Activated CD8-positive, alpha-beta memory T cell treated with anti-CD3 and anti-CD28 coated beads for 24 hours (primary cell): ENCODE results near the gene LRRC1.
"Not testable (repeated sequence)": the region's sequence is repeated elsewhere in the genome, so short reads cannot be mapped to it uniquely, and the experiment has no call there.

Source experiments
- DNase-seq: peaks from one replicate; pipeline ENCODE4 v3.0.0-alpha.2; 2020

LRRC1 gene

GRCh38 chr6:53793318-53794136 is 1.3 kb upstream of the LRRC1 start:
- DNase-seq = peak; percentile 65

GRCh38 chr6:53794137-53794719 is 577 bp upstream of the LRRC1 start:
- no peak for DNase-seq

GRCh38 chr6:53795340-53795701 is 516 bp downstream of the LRRC1 start:
- DNase-seq = no peak

- peak; percentile 68 for DNase-seq
Observed at GRCh38 chr6:53795702-53796450, 1.1 kb downstream of the LRRC1 start.

GRCh38 chr6:53796451-53796780 is 1.6 kb downstream of the LRRC1 start:
- no peak for DNase-seq

GRCh38 chr6:53796791-53797190 is 2.0 kb downstream of the LRRC1 start:
- DNase-seq = no peak

- DNase-seq = no peak
Observed at GRCh38 chr6:53797304-53797703, 2.5 kb downstream of the LRRC1 start.

GRCh38 chr6:53799340-53799739 is 4.5 kb downstream of the LRRC1 start:
- DNase-seq = no peak

- DNase-seq = no peak
Observed at GRCh38 chr6:53801022-53801421, 6.2 kb downstream of the LRRC1 start.

- no peak for DNase-seq
Observed at GRCh38 chr6:53802582-53802981, 7.8 kb downstream of the LRRC1 start.

GRCh38 chr6:53803081-53803860 is 8.5 kb downstream of the LRRC1 start:
- DNase-seq = no peak

- DNase-seq = no peak
Observed at GRCh38 chr6:53805016-53805415, 10.2 kb downstream of the LRRC1 start.

GRCh38 chr6:53805725-53806124 is 10.9 kb downstream of the LRRC1 start:
- DNase-seq = no peak

GRCh38 chr6:53807606-53808005 is 12.8 kb downstream of the LRRC1 start:
- not testable (repeated sequence) for DNase-seq

- DNase-seq = no peak
Observed at GRCh38 chr6:53808302-53808881, 13.6 kb downstream of the LRRC1 start.

- DNase-seq = no peak
Observed at GRCh38 chr6:53809691-53810090, 14.9 kb downstream of the LRRC1 start.

- DNase-seq = no peak
Observed at GRCh38 chr6:53811082-53811481, 16.3 kb downstream of the LRRC1 start.

- no peak for DNase-seq
Observed at GRCh38 chr6:53811746-53812145, 16.9 kb downstream of the LRRC1 start.

GRCh38 chr6:53813096-53813495 is 18.3 kb downstream of the LRRC1 start:
- no peak for DNase-seq

GRCh38 chr6:53813801-53814200 is 19.0 kb downstream of the LRRC1 start:
- no peak for DNase-seq

GRCh38 chr6:53814353-53814752 is 19.5 kb downstream of the LRRC1 start:
- no peak for DNase-seq

- no peak for DNase-seq
Observed at GRCh38 chr6:53815381-53816119, 20.7 kb downstream of the LRRC1 start.
